Neural progenitor cell (in vitro differentiated cells): ENCODE data around the gene DYNAP.

Experiments
- CTCF ChIP-seq: fragments of 200-600 bp; sonication (generic); IDR thresholded peaks from 2 replicates; pipeline ENCODE4 v1.5.1; 2017; ENCODE audit warnings: antibody characterized with exemption, mild to moderate bottlenecking
- EZH2phosphoT487 ChIP-seq: fragments of 200-600 bp; sonication (generic); IDR thresholded peaks from 2 replicates; pipeline ENCODE4 v1.6.1; 2017; ENCODE audit warnings: antibody characterized with exemption

GRCh38 chr18:54555996-54556395 is 35.0 kb upstream of the DYNAP start:
- no peak for TF ChIP-seq CTCF
- TF ChIP-seq EZH2phosphoT487, result no peak
